Measurements from ENCODE around the gene SLC26A2.

DNA sequence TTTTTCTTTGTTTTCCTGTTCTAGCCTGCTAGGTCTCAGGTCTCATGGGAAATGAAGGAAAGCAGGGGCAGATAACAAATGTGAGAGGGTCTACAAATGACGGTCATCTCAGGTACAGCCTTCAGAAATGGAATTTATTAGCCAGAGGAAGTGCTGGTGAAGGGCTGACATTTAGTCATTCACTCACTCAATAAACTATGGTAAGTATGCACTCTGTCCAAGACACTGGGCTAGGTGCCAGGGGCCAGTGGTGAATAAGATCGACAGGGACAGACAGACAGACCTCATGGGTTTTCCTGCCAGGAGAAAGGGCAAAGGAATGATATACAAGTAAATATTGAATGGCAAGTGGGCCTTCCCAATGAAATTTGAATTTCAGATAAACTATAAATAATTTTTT is 22.3 kb upstream of the SLC26A2 start:
- TF ChIP-seq, protein P1, sequence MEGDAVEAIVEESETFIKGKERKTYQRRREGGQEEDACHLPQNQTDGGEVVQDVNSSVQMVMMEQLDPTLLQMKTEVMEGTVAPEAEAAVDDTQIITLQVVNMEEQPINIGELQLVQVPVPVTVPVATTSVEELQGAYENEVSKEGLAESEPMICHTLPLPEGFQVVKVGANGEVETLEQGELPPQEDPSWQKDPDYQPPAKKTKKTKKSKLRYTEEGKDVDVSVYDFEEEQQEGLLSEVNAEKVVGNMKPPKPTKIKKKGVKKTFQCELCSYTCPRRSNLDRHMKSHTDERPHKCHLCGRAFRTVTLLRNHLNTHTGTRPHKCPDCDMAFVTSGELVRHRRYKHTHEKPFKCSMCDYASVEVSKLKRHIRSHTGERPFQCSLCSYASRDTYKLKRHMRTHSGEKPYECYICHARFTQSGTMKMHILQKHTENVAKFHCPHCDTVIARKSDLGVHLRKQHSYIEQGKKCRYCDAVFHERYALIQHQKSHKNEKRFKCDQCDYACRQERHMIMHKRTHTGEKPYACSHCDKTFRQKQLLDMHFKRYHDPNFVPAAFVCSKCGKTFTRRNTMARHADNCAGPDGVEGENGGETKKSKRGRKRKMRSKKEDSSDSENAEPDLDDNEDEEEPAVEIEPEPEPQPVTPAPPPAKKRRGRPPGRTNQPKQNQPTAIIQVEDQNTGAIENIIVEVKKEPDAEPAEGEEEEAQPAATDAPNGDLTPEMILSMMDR (IDR thresholded peaks at IDR 0.05) = no peak
- TF ChIP-seq EZH2 (IDR thresholded peaks at IDR 0.05; ENCODE audit: borderline replicate concordance, insufficient read depth, low read depth, low read length, poor library complexity, severe bottlenecking) = no peak

Data from B cell (primary cell).